IMR-90 (cell line): ENCODE results near the gene PCBP4. TPM values are rescaled to one million over a fixed set of nuclear protein-coding genes. Genes with fewer than 3 reads are reported as not detected.

Source experiments
- ATAC-seq: fragments of 200-7000 bp; cut with Tn5 transposase; 2 replicates; pipeline ENCODE4 v1.9.1; 2020; ENCODE audit warnings: low read depth, mild to moderate bottlenecking, moderate library complexity
- BruUV-seq: library from RNA; stranded (reverse); fragments of 400-500 nt; replicated peaks from 2 replicates; lab custom pipeline; 2021; lab: Mats Ljungman, UMichigan
- CTCF ChIA-PET: fragments of 300-600 bp; formaldehyde crosslinking; extraction: SDS; loops from one replicate; lab custom pipeline; 2021; ENCODE audit warnings: antibody characterized with exemption; lab: Yijun Ruan, JAX
- POLR2A ChIA-PET: fragments of 300-600 bp; sonication (Branson Sonifier 250); formaldehyde crosslinking; loops from one replicate; lab custom pipeline; 2022; ENCODE audit warnings: antibody characterized with exemption; ENCODE audit not compliant: unreplicated experiment; lab: Charles Lee
- DNase-seq: peaks from one replicate; pipeline ENCODE4 v3.0.0; 2013
- H2AFZ ChIP-seq: replicated peaks from 2 replicates; pipeline ENCODE3; 2013; ENCODE audit warnings: low read length, mild to moderate bottlenecking; ENCODE audit not compliant: poor library complexity
- H2AK5ac ChIP-seq: 2 replicates; pipeline ENCODE4 v1.6.1; 2013; ENCODE audit warnings: low read depth, low read length, inconsistent platforms
- H2AK9ac ChIP-seq: replicated peaks from 2 replicates; pipeline ENCODE3; 2013; ENCODE audit warnings: mild to moderate bottlenecking, low read depth, low read length, moderate library complexity; ENCODE audit not compliant: poor library complexity
- H2BK120ac ChIP-seq: 2 replicates; pipeline ENCODE4 v1.6.1; 2013; ENCODE audit warnings: low read depth, low read length, inconsistent platforms
- H2BK15ac ChIP-seq: 3 replicates; pipeline ENCODE4 v1.6.1; 2013; ENCODE audit warnings: low read depth, low read length, inconsistent platforms
- H2BK20ac ChIP-seq: 2 replicates; pipeline ENCODE4 v1.6.1; 2013; ENCODE audit warnings: low read depth, mild to moderate bottlenecking, inconsistent platforms, low read length, moderate library complexity
- H2BK5ac ChIP-seq: 2 replicates; pipeline ENCODE4 v1.6.1; 2013; ENCODE audit warnings: mild to moderate bottlenecking, low read depth, low read length, inconsistent platforms; ENCODE audit not compliant: poor library complexity, severe bottlenecking
- H3K14ac ChIP-seq: replicated peaks from 2 replicates; pipeline ENCODE4 v1.6.1; 2013; ENCODE audit warnings: low read depth, low read length, inconsistent platforms
- H3K18ac ChIP-seq: 2 replicates; pipeline ENCODE4 v1.6.1; 2013; ENCODE audit warnings: low read depth, low read length, control low read depth
- H3K23ac ChIP-seq: 2 replicates; pipeline ENCODE4 v1.6.1; 2013; ENCODE audit warnings: low read depth, low read length, inconsistent platforms
- H3K27ac ChIP-seq: 2 replicates; pipeline ENCODE4 v1.5.1; 2013; ENCODE audit warnings: mild to moderate bottlenecking, control low read depth, low read length; ENCODE audit not compliant: insufficient read depth
- H3K27me3 ChIP-seq: 2 replicates; pipeline ENCODE4 v1.6.1; 2013; ENCODE audit warnings: low read length; ENCODE audit not compliant: control insufficient read depth, insufficient read depth
- H3K36me3 ChIP-seq: 2 replicates; pipeline ENCODE4 v1.6.1; 2013; ENCODE audit warnings: low read length, mixed read lengths; ENCODE audit not compliant: control insufficient read depth, insufficient read depth
- H3K4ac ChIP-seq: 2 replicates; pipeline ENCODE4 v1.6.1; 2013; ENCODE audit warnings: low read depth, low read length, inconsistent platforms
- H3K4me1 ChIP-seq: 2 replicates; pipeline ENCODE4 v1.6.1; 2013; ENCODE audit warnings: low read length, mixed read lengths; ENCODE audit not compliant: control insufficient read depth, insufficient read depth
- H3K4me2 ChIP-seq: 2 replicates; pipeline ENCODE4 v1.6.1; 2013; ENCODE audit warnings: low read depth, mild to moderate bottlenecking, control low read depth, low read length, moderate library complexity
- H3K4me3 ChIP-seq: 2 replicates; pipeline ENCODE4 v1.5.1; 2013; ENCODE audit warnings: low read depth, mild to moderate bottlenecking, control low read depth, low read length, moderate library complexity; ENCODE audit not compliant: insufficient read depth
- H3K56ac ChIP-seq: 2 replicates; pipeline ENCODE4 v1.6.1; 2013; ENCODE audit warnings: low read length, inconsistent platforms; ENCODE audit not compliant: insufficient read depth; ENCODE audit errors: extremely low read depth
- H3K79me1 ChIP-seq, 2 experiments: 2 replicates each; pipeline ENCODE4 v1.6.1; 2013; ENCODE audit warnings: low read length in 2 of 2, inconsistent platforms in 1 of 2, low read depth in 1 of 2
- H3K9ac ChIP-seq: 2 replicates; pipeline ENCODE4 v1.6.1; 2013; ENCODE audit warnings: low read depth, low read length, control low read depth
- H3K9me1 ChIP-seq: 2 replicates; pipeline ENCODE4 v1.6.1; 2013; ENCODE audit warnings: low read length, inconsistent platforms; ENCODE audit not compliant: insufficient read depth
- H3K9me3 ChIP-seq: 2 replicates; pipeline ENCODE4 v1.6.1; 2013; ENCODE audit warnings: low read length; ENCODE audit not compliant: control insufficient read depth, insufficient read depth
- H4K20me1 ChIP-seq: 2 replicates; pipeline ENCODE4 v1.6.1; 2013; ENCODE audit warnings: low read length, inconsistent platforms; ENCODE audit not compliant: insufficient read depth
- H4K5ac ChIP-seq: 2 replicates; pipeline ENCODE4 v1.6.1; 2013; ENCODE audit warnings: mild to moderate bottlenecking, low read depth, low read length, control low read depth
- H4K8ac ChIP-seq, 2 experiments: 2 replicates each; pipeline ENCODE4 v1.6.1; 2013; ENCODE audit warnings: low read depth in 2 of 2, low read length in 2 of 2, control low read depth in 1 of 2, inconsistent platforms in 1 of 2
- H4K91ac ChIP-seq: 2 replicates; pipeline ENCODE4 v1.6.1; 2013; ENCODE audit warnings: low read depth, low read length, inconsistent platforms; ENCODE audit not compliant: insufficient read depth
- FOS ChIP-seq: fragments of 150-350 bp; IDR thresholded peaks from 2 replicates; pipeline ENCODE4 v1.6.1; 2016; ENCODE audit warnings: low read depth, low read length
- SMC3 ChIP-seq: fragments of 150-350 bp; IDR thresholded peaks from 2 replicates; pipeline ENCODE4 v1.6.1; 2016; ENCODE audit warnings: low read depth, mild to moderate bottlenecking, antibody characterized with exemption, low read length, moderate library complexity
- WGBS, 2 experiments: methylation state at CpG; one replicate each; pipeline versions ENCODE4 v1.1.5 to v1.1.7; 2013; ENCODE audit warnings: missing lambda C conversion rate in 2 of 2; ENCODE audit not compliant: insufficient read length in 1 of 2; ENCODE audit errors: extremely low coverage in 2 of 2; 5-methylcytosine and 5-hydroxymethylcytosine counted together
- dilution Hi-C: fragments of 300-500 bp; cut with HindIII; formaldehyde crosslinking; loops from one replicate; pipeline ENCODE4 v1.14.3; 2018; ENCODE audit warnings: low sequenced_read_pairs; ENCODE audit not compliant: unreplicated experiment
- in situ Hi-C: fragments of 300-500 bp; cut with MboI; formaldehyde crosslinking; loops from 3 replicates; pipeline ENCODE4 v1.14.3; 2019; ENCODE audit warnings: low sequenced_read_pairs, inconsistent platforms, mixed read lengths
- intact Hi-C: fragments of 100-400 bp; cut with micrococcal nuclease; formaldehyde crosslinking; loops from 2 replicates; pipeline ENCODE4 v1.10.0; 2022
- polyA plus RNA-seq, 3 experiments: library from polyadenylated mRNA; depleted of rRNA; stranded (reverse); fragments of >200 nt; gene quantifications; 2 replicates each; pipeline ENCODE4 v1.2.3, GENCODE V29; 2012; ENCODE audit warnings: low replicate concordance in 1 of 3
- total RNA-seq: library from RNA; depleted of rRNA; stranded (reverse); fragments of >200 nt; gene quantifications from 2 replicates; pipeline ENCODE4 v1.2.3, GENCODE V29; 2012

Gene PCBP4
- total and polyA plus RNA-seq, 2 of the 4 experiments (the other 2 are of a cell fraction): 70.8 to 110 TPM

GRCh38 chr3:51997935-51998596 is 30.8 kb upstream of the PCBP4 start (continued):
- no peak for TF ChIP-seq SMC3

DNA sequence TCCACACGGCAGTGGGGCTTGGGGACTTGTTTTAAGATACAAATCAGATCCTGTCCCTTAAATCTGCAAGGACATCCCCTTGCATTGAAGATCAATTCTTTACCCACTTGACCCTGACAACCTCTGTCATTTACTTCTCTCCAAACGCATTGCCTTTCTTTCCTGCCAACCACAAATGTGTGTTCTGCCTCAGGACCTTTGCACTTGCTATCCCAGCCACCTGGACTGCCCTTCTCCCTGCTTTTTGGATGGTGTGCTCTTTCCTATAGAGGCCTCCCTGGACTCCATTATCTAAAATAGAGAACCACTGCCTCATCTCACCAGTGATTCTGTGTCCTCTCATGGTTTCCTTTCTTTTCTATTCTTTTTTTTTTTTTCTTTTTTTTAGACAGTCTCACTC is 29.9 kb upstream of the PCBP4 start:
- Histone ChIP-seq H3K18ac (no peak overlapping the region), H3K4me1 (peaks cover 5% of the 10 kb centered on the region), H3K79me1 (peaks cover 17 to 28% of the 10 kb centered on the region in 2 experiments; a peak in 3 of 4 replicates), H2BK120ac (no peak overlapping the region), H2BK15ac (no peak overlapping the region), H2AK5ac (no peak overlapping the region), H3K36me3 (peaks cover 21% of the 10 kb centered on the region), H4K5ac (no peak overlapping the region), H3K27me3 (no peaks in the 10 kb centered on the region), H4K20me1 (peaks cover 15% of the 10 kb centered on the region; the same call in 1 of the 2 replicates), H3K56ac (no peak overlapping the region), H3K14ac (no peak overlapping the region), H2BK5ac (no peak overlapping the region), H4K91ac (no peak overlapping the region), H3K4ac (no peak overlapping the region), H3K4me2 (no peak overlapping the region), H3K27ac (no peak overlapping the region), H3K9ac (no peak overlapping the region), H3K9me1 (peaks cover 3% of the 10 kb centered on the region), H2AK9ac (no peak overlapping the region), H3K9me3 (no peaks in the 10 kb centered on the region), H3K4me3 (no peak overlapping the region), H2BK20ac (no peak overlapping the region), H2AFZ (no peak overlapping the region), H4K8ac (no peak overlapping the region), H3K23ac (no peak overlapping the region)
- dilution Hi-C loops: no loop called here
- in situ Hi-C loops: no loop called here
- 43% methylated on average over 1 of the region's 2 CpGs; no CpG with 5 or more reads in 1 of the 2 experiments for WGBS, 2 experiments
- ATAC-seq: no peak
- CTCF ChIA-PET: no interaction called here
- DNase-seq: no peak
- POLR2A ChIA-PET: interaction anchor here (0.5 kb wide), 1 partner anchor 54 kb away, joined by 3 read pairs; no protein-coding TSS in a partner anchor
- intact Hi-C loops: loop anchor here (5.0 kb wide), 1 partner anchor 200 kb away; the partner anchor contains the start of gene ALAS1
- BruUV-seq: no TSS peak
- no peak for TF ChIP-seq FOS
